Measurements from ENCODE around the gene ARFGEF2.
"Not testable (repeated sequence)": the region's sequence is repeated elsewhere in the genome, so short reads cannot be mapped to it uniquely, and the experiment has no call there.

Gene ARFGEF2

DNA sequence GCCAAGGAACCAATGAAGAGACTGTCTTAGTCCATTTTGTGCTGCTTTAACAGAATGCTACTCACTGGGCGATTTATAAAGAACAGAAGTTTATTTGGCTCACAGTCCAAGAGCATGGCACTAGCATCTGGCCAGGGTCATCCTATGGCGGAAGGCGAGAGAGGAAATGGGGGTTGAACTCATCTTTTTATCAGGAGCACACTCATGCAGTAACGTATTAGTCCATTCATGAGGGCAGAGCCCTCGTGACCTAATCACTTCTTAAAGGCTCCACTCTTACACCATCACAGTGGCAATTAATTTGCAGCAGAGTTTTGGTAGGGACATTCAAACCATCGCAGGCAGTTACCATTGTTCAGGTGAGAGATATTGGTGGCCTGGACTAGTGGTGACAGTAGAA lies 8.5 kb downstream of the ARFGEF2 start:
- DNase-seq = peak in 1 of 4 experiments; percentile 24

DNA sequence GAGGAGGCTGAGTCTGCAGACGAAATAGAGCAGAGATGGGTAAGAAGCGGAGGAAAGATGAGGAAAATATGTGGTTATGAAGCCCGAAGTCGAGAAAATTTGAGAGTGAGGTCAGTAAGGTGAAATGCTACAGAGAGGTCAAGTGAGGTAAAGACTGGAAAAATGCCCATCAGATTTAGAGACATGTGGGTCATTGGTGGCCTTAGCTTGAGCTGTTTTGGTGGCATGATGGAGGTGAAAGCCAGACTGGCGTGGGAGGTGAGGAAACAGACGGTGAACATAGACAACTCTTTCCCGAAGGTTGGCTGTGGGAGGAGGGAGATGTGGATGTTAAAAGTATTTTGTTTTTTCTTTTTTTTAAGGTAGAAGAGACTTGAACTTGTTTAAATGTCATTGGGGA lies 9.4 kb downstream of the ARFGEF2 start:
- DNase-seq = no peak

DNA sequence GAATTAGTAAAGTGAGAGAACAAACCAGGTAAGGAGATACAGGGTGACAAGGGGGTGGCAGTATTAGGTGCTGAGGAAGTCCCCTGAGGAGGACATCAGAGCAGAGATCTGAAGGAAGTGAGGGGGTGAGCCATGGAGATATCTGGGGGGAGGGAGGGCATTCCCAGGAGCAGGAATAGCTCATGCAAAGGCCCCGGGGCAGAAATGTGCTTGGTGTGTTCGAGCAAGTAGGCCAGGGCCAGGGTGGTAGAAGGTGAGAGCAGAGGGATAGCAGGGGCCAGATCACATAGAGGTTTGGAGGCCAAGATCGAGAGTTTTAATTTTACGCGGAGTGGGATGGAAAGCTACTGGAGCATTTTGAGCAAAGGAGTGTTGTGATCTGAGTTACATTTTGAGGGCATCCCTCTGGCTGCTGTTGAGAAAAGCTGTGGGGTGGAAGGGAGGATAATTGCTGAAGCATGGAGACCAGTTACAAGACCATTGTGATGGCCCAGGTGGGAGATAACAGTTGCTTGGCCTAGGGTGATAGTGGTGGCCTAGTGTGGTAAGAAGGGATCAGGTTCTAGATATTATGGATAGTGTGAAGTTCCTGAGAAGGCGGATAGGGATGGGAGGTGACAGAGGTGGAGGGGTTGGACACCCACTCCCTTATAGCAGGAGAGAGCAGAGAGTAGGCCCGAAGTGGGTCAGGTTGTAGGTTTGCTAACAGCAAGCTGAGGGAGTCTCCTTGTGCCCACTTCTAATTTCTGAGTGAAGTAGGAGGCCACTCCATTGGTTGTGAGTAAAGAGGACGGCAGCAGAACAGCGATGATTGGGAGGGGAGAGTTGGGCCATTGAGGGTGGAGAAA lies 10.2 kb downstream of the ARFGEF2 start:
- DNase-seq = no peak

DNA sequence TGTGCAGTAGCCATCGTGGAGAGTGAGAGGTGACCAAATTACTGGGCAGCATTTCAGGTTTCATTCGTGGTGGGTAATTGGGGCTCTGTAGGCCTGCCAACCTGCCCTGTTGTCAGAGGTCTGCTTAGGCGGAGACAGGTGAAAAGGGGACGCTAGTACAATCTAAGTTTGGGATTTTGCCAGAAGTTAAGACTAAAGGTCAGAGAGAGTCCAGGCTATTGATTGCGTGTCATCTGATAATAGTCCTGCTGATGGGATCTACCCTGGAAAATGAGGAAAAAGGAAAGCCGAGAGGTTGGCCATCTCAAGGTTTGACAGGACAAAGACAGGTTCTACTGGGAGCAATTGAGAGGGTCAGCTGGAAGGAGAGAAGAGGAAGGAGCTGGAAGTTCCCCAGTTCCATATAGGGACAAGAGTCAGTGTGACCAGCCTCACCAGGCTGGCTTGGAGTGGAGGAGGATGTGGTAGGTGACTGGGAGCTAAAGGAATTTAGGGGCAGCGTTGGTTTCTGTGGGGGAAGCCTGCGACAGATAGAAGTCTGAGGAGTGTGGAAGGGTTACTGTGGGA lies 10.9 kb downstream of the ARFGEF2 start:
- DNase-seq = no peak

DNA sequence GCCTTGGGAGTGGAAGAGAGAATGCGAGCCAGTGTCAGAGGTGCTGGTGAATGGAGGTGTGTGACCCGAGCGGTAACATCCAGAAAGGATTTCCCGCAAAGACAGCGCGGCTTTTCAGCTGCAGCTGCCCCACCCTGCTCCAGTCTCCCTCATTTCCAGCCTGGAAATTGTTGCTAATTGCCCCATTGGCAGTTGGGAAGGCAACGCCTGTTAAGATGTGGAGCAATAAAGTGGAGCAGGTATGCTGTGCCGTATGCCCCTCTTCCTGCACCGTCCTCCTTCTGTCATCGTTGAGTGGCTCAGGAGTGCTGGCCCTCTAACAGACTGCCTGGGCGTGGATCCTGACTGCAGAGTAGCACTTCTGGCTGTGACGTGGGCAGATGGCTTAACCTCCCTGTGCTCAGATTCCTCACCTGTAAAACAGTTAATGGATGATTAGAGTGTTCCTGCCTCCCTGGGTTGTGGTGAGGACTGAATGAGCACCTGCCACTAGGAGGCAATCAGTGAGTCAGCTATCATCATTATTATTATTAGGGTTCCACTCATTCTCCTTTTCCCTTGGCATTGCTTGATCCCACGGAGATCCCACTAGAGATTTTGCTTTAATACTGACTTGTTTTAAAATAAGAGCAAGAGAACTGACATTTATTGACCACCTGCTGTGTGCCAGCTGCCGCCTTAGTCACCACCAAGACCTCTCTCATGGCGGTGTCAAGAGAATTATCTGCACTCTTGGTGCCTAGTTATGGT lies 11.7 kb downstream of the ARFGEF2 start:
- no peak for DNase-seq

DNA sequence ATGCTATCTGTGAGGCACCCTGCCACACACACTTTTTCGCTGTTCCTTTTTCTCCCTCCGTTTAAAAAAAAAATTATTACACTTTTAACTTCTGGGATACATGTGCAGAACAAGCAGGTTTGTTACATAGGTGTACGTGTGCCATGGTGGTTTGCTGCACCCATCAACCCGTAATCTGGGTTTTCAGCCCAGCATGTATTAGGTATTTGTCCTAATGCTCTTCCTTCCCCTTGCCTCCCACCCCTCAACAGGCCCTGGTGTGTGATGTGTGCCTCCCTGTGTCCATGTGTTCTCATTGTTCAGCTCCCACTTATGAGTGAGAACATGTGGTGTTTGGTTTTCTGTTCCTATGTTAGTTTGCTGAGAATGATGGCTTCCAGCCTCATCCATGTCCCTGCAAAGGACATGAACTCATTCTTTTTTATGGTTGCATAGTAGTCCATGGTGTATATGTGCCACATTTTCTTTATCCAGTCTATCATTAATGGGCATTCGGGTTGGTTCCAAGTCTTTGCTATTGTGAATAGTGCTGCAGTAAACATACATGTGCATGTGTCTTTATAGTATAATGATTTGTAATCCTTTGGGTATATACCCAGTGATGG lies 12.9 kb downstream of the ARFGEF2 start:
- DNase-seq = not testable (repeated sequence)

DNA sequence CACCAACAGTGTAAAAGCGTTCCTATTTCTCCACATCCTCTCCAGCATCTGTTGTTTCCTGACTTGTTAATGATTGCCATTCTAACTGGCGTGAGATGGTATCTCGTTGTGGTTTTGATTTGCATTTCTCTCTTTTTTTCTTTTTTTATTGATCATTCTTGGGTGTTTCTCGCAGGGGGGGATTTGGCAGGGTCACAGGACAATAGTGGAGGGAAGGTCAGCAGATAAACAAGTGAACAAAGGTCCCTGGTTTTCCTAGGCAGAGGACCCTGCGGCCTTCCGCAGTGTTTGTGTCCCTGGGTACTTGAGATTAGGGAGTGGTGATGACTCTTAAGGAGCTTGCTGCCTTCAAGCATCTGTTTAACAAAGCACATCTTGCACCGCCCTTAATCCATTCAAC lies 13.5 kb downstream of the ARFGEF2 start:
- DNase-seq = not testable (repeated sequence)

DNA sequence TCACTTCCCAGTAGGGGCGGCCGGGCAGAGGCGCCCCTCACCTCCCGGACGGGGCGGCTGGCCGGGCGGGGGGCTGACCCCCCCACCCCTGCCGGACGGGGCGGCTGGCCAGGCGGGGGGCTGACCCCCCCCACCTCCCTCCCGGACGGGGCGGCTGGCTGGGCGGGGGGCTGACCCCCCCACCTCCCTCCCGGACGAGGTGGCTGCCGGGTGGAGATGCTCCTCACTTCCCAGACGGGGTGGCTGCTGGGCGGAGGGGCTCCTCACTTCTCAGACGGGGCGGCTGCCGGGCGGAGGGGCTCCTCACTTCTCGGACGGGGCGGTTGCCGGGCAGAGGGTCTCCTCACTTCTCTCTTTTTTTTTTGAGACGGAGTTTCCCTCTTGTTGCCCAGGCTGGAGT lies 14.7 kb downstream of the ARFGEF2 start:
- DNase-seq = not testable (repeated sequence)

DNA sequence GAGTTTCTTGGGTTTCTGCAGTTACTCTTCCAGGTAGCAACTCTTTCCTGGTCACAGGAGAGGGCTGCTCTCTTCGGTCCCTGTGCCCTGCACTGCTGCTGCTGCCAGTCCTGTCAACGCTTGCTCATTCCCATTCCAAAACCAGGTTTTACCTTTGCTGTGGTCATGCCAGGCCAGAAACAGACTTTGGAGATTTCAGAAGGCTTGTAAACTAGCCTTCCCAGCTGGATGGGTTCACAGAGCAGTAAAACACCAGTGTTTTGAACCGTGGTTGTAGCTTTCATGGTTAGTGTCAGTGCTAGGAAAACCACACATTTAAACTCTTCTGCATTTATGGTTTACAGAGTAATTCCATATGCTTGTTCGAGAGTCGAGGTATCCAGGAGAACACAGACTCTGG lies 16.2 kb downstream of the ARFGEF2 start:
- no peak for DNase-seq

DNA sequence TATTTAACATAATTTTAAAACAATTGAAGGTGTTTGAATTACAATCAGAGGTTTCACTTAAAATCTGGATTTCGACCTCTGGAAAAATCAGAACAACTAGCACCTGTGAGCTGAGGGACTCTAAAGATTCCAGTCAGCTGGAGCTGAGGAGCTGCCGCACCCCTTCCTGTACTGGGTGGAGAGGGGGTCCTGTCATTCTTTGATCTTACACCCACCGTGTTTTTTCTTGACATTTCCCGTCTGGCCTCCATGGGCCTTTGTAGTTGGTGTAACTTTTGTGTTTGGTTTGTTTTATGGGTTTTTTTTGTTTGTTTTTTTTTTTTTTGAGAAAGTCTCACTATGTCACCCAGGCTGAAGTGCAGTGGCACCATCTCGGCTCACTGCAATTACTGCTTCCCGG lies 17.2 kb downstream of the ARFGEF2 start:
- no peak for DNase-seq

DNA sequence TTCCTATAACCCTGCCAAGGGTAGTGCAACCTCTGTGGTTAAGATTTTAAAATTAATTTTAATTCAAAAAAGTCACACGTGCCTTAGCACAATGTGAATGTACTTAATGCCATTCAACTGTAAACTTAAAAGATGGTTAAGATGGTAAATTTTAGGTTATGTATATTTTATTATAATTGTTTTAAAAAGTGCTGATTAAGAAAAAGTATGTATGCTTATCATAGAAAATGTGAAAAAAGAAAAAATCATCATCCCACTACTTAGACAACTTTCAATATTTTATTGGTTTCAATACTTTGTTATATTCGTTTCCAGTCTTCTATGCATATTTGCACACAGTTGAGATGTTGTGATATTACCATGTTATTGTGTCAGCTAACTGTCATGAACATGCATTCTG lies 18.7 kb downstream of the ARFGEF2 start:
- DNase-seq = no peak

DNA sequence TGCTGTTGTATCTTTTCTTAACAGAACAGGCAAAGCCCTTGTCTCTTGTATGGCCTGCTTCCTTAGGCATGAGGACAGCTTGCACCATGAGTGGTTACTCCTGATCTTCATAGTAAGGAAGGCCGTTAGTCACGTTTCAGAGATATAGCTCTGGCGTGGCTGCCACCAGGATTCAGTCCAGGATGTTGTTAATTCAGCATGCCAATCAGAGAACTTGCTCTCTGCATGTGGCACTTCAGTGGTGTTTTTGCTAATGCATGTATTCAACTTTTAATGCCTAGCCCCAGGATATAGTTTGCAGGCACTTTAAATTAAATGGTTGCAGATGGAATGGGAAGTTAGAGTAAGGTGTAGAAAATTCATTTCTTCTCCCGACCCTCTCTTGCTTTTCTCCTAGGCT lies 20.0 kb downstream of the ARFGEF2 start:
- DNase-seq = no peak

DNA sequence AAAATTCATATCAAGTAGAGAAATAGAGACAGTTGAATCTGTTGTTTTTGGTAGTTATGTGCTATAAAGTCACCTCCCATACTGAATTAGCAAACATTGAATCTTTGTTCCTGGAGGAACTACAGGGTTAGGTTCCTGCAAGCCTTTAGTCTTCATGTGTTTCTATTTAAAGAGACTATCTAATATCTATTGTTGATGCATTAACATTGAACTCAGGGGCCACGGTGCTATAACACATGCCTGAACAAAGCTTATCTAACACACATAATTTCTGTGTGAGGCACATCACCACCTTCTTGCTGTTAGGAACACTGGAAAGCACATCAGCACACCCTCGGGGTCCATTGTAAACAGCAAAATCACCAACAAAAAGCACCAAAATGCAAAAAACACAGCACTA lies 21.2 kb downstream of the ARFGEF2 start:
- no peak for DNase-seq

DNA sequence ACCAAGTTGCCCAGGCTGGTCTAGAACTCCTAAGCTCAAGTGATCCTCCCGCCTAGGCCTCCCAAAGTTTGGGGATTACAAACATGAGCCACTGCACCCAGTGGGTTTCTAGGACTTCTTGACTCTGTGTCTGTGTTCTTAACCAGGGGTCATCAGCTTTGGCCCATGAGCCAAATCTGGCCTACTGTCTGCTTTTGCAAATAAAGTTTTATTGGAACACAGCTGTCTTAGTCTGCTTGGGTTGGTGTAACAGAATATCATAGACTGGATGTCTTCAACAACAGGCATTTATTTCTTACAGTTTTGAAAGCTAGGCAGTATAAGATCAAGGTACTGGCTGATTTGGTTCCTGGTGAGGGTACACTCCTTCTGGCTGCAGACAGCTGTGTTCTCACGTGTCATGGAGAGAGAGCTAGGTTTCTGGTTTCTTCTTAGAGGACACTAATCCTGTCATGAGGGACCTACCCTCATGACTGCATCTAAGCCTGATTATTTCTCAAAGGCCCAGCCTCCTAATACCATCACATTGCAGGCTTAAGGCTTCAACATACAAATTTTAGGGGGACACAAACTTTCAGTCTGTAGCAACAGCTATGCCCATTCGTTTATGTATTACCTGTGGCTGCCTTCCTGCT lies 23.3 kb downstream of the ARFGEF2 start:
- no peak for DNase-seq

DNA sequence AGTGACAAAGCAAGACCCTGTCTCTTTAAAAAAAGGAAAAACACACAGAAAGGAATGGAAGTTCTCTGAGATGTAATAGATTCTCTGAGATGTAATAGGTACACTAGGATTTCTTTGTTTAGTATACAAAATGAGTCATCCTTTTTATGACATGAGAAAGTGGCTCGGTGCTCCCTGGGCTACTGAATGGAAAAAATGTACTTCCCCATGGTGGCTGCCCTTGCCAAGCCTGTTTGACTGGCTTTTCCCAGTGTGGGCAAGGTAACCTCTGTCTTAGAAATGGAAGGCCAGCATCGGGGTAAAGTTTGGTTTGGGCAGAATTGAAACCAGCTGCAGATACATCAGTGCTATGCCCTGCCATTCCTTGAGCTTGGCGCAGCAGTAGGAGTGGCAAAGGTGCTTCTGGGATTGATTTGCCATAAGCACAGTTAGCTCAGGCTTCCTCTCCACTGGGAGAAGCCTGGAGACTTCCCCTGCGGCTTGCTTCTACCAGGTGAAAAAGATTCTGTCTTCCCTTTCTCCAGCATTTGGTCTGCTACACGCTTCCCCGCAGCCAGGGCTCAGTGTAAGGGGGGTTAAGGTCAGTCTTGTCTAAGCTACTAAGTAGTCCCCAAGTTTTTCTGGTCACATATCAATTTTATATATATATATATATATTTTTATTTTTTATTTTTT lies 24.5 kb downstream of the ARFGEF2 start:
- peak in 1 of 4 experiments; percentile 31 for DNase-seq

DNA sequence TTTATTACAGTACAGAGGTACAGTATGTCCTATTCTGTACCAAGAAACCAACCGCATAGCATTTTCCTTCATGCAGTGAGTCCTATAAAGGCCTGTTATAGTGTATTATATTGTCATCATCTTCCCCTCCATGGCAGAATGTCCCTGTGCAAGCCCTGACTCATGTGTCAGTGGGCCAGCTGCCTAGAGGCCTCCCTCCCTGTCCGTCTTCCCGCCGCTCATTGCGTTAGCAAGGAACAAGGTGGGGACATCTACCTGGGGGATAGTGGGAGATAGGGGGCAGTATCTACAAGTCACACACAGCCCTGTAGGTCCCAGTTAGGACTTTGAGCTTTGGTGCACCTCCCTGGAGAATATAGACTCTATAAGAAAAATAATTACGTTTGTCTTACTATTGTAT lies 27.1 kb downstream of the ARFGEF2 start:
- DNase-seq = no peak

DNA sequence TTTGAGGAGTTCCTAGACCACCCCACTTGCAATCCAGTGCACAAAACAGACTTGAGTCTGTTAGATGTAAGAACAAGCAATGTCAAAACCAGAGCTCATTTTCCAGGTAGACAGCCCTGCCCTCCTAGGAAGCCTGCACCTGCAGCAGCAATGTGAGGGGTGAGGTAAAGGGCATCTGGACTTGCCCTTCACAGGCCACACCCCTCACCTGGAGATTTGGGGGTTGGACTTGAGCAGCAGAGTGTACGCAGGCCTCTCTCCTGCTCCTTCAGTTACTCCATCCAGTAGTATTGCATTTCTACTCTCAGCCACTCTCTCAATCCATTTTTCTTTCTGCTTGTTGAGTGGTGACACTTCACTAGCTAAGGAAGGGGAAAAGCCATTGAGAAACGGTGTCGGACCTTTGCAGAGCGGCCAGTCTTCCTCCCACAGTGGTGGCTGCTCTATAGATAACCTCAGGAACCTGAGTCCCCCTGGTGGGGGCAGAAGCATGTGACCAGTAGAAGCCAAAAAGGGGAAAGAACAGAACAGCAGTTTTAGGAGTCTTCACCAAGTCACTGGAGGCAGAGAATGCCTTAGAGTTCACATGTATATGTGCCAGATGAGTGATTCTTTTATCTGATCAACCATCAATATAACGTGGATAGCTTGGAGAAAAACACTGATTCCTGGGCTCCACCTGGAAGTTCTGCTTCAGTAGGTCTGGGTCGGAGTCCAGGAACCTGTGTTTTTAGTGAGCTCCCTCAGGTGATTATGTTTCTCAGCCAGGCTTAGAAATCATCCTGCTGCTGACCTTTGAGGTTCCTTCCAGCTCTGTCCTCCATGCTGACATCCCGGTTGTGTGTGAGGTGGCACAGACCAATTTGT lies 28.0 kb downstream of the ARFGEF2 start:
- DNase-seq = peak; percentile 22 to 42 (median 39)

DNA sequence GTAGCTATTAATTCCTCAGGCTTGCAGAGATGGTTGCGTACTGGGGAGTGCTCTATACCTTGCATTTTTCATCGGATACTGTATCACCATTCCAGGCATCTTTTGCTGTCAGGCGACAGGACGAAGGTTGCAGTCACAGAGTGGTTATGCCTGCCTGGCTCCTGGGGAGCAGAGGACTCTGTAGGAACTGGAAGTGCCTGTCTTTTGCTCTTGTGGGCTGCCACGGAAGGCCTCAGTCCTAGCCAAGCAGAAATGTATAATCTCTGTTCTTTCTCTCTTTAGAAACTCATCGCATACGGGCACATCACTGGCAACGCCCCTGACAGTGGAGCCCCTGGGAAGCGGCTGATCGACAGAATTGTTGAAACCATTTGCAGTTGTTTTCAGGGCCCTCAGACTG lies 29.5 kb downstream of the ARFGEF2 start:
- no peak for DNase-seq

DNA sequence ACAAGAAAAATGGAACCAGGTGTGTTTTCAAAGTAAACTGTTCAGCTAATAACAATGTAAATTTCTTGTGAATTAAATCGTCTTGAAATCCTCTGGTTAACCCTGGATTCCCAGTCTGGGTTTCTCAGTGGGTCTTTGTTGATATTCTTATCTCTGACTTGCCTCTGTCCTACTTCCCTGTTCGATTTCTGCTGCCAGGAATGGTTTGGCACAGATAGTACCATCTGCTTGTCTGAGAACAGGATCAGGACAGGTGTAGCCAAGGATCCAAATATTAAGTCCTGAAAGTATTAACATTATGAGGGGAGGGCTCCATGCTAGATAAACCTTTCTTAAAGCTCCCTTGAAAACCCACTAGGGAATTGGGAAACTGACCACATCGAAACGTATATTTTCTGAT lies 30.1 kb downstream of the ARFGEF2 start:
- no peak for DNase-seq

DNA sequence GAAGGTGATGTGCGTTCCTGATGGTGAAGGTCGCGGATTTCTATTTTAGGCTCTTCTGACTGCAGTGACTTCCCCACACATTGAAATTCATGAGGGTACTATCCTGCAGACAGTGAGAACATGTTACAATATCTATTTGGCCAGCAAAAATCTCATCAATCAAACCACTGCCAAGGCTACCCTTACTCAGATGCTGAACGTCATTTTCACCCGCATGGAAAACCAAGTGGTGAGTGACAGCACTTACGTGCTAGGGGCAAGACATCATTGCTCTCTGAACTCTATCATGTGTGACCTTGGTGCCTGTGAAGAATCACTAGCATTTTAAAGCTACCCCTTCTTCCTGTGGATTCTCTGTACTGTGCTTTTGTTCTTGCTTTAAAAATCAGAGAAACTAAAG lies 31.1 kb downstream of the ARFGEF2 start:
- DNase-seq = no peak

DNA sequence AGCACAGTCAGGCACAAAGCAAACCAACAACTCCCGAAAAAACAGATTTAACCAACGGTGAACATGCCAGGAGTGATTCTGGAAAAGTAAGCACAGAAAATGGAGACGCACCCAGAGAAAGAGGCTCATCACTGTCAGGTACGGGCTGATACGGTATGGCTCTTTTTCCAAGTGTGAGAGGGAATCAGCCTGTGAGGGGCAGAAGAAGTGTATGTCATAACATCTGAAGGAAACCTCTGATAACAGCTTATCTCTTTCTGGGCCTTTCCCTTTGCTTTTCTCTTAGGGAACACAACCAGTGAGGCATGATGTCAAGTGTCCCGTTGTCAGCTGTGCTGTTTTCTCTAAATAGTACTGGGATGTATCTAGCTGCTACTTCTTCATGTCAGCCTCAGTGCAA lies 32.1 kb downstream of the ARFGEF2 start:
- DNase-seq = no peak

Data from suppressor macrophage (primary cell).